Hepatocyte (in vitro differentiated cells): Measurements from ENCODE around the gene EPB41L1. TPM values are rescaled to one million over a fixed set of nuclear protein-coding genes. Genes with fewer than 3 reads are reported as not detected.

Experiments
- DNase-seq: peaks from one replicate; pipeline ENCODE4 v3.0.0-alpha.2; 2016; ENCODE audit warnings: low spot score
- H2AFZ ChIP-seq: fragments of 200-600 bp; sonication (generic); 2 replicates; pipeline ENCODE4 v1.6.0; 2016; ENCODE audit warnings: antibody characterized with exemption, mild to moderate bottlenecking
- H3K27ac ChIP-seq: fragments of 200-600 bp; sonication (generic); 2 replicates; pipeline ENCODE4 v1.5.1; 2016; ENCODE audit warnings: mild to moderate bottlenecking
- H3K27me3 ChIP-seq: fragments of 200-600 bp; sonication (generic); 2 replicates; pipeline ENCODE4 v1.6.1; 2016
- H3K36me3 ChIP-seq: fragments of 200-600 bp; sonication (generic); replicated peaks from 2 replicates; pipeline ENCODE4 v1.5.1; 2016; ENCODE audit warnings: low read depth; ENCODE audit not compliant: insufficient read depth
- H3K4me1 ChIP-seq: fragments of 200-600 bp; sonication (generic); 2 replicates; pipeline ENCODE4 v1.5.1; 2016; ENCODE audit warnings: mild to moderate bottlenecking, moderate library complexity; ENCODE audit not compliant: insufficient read depth
- H3K4me2 ChIP-seq: fragments of 200-600 bp; sonication (generic); 2 replicates; pipeline ENCODE4 v1.6.0; 2016
- H3K4me3 ChIP-seq: fragments of 200-600 bp; sonication (generic); 2 replicates; pipeline ENCODE4 v1.5.1; 2016; ENCODE audit warnings: mild to moderate bottlenecking
- H3K79me2 ChIP-seq: fragments of 200-600 bp; sonication (generic); 2 replicates; pipeline ENCODE4 v1.6.0; 2017; ENCODE audit warnings: mild to moderate bottlenecking
- H3K9me2 ChIP-seq: fragments of 200-600 bp; sonication (generic); replicated peaks from 2 replicates; pipeline ENCODE4 v1.6.0; 2017; ENCODE audit warnings: mild to moderate bottlenecking; ENCODE audit not compliant: insufficient read depth
- H3K9me3 ChIP-seq: fragments of 200-600 bp; sonication (generic); 2 replicates; pipeline ENCODE4 v1.5.1; 2016; ENCODE audit warnings: low read depth, mild to moderate bottlenecking
- H4K20me1 ChIP-seq: fragments of 200-600 bp; sonication (generic); 2 replicates; pipeline ENCODE4 v1.6.0; 2016; ENCODE audit warnings: mild to moderate bottlenecking; ENCODE audit not compliant: insufficient read depth, poor library complexity, severe bottlenecking
- EZH2 ChIP-seq: fragments of 200-600 bp; sonication (generic); IDR thresholded peaks from 2 replicates; pipeline ENCODE4 v1.6.1; 2016; ENCODE audit warnings: antibody characterized with exemption, mild to moderate bottlenecking, borderline replicate concordance
- EZH2phosphoT487 ChIP-seq: fragments of 200-600 bp; sonication (generic); IDR thresholded peaks from one replicate; pipeline ENCODE4 v1.6.1; 2018; ENCODE audit warnings: antibody characterized with exemption, mild to moderate bottlenecking, low read depth, moderate library complexity; ENCODE audit not compliant: unreplicated experiment, severe bottlenecking
- WGBS: methylation state at CpG from one replicate; pipeline ENCODE4 v1.1.6; 2016; ENCODE audit warnings: low lambda C conversion rate; ENCODE audit errors: missing lambda C conversion rate; 5-methylcytosine and 5-hydroxymethylcytosine counted together
- polyA plus RNA-seq: library from polyadenylated mRNA; unstranded; fragments of >200 nt; fragmentation: Nextera tagmentation; extraction: Ambion mirVana; gene quantifications from 2 replicates; pipeline ENCODE4 v1.2.1, GENCODE V29; 2016
- total RNA-seq: library from RNA; depleted of rRNA; stranded (reverse); fragments of >200 nt; gene quantifications from 2 replicates; pipeline ENCODE4 v1.2.3, GENCODE V29; 2014
- TF ChIP-seq, protein P1 (sequence below): fragments of 200-600 bp; sonication (generic); IDR thresholded peaks from 2 replicates; pipeline ENCODE4 v1.5.1; 2016; ENCODE audit warnings: antibody characterized with exemption, mild to moderate bottlenecking; ENCODE audit not compliant: poor library complexity

The EPB41L1 gene
- total and polyA plus RNA-seq, 2 experiments from 2014 or later, result 25.2 to 36.4 TPM

DNA sequence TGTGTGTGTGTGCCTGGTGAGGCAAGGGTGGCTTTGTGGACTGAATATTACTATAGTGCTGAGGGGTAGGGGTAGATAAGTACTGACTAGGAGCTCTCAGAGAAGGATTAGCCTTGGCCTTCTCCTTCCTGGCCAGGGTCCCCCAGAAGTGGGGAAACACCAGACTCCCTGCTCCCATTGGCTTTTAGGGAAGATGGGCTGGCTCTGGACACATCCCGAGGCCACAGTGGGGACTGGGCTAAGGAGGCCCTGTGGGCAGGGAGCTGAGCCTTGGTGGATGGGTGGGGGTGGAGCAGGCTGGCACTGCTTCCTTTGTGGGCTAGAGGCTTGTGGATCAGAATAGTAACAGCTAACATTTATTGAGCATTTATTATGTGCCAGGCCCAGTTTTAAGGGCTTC lies 3.1 kb downstream of the EPB41L1 start:
- no peaks in the 10 kb centered on the region for H3K9me3 ChIP-seq
- H3K4me3 ChIP-seq, result no peak overlapping the region
- 91% methylated on average over 1 of the region's 1 CpG for WGBS
- no peaks in the 10 kb centered on the region for H3K36me3 ChIP-seq
- H3K9me2 ChIP-seq, result no peaks in the 10 kb centered on the region
- TF ChIP-seq, protein P1, sequence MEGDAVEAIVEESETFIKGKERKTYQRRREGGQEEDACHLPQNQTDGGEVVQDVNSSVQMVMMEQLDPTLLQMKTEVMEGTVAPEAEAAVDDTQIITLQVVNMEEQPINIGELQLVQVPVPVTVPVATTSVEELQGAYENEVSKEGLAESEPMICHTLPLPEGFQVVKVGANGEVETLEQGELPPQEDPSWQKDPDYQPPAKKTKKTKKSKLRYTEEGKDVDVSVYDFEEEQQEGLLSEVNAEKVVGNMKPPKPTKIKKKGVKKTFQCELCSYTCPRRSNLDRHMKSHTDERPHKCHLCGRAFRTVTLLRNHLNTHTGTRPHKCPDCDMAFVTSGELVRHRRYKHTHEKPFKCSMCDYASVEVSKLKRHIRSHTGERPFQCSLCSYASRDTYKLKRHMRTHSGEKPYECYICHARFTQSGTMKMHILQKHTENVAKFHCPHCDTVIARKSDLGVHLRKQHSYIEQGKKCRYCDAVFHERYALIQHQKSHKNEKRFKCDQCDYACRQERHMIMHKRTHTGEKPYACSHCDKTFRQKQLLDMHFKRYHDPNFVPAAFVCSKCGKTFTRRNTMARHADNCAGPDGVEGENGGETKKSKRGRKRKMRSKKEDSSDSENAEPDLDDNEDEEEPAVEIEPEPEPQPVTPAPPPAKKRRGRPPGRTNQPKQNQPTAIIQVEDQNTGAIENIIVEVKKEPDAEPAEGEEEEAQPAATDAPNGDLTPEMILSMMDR, result no peak
- TF ChIP-seq EZH2phosphoT487, result no peak
- no peak for TF ChIP-seq EZH2
- H3K27ac ChIP-seq, result no peak overlapping the region
- no peaks in the 10 kb centered on the region for H3K27me3 ChIP-seq
- no peak overlapping the region for H3K4me2 ChIP-seq
- peaks cover 9% of the 10 kb centered on the region for H4K20me1 ChIP-seq
- H3K4me1 ChIP-seq, result peaks cover 14% of the 10 kb centered on the region
- H2AFZ ChIP-seq, result no peak overlapping the region
- H3K79me2 ChIP-seq, result peaks cover 46% of the 10 kb centered on the region
- no peak for DNase-seq

DNA sequence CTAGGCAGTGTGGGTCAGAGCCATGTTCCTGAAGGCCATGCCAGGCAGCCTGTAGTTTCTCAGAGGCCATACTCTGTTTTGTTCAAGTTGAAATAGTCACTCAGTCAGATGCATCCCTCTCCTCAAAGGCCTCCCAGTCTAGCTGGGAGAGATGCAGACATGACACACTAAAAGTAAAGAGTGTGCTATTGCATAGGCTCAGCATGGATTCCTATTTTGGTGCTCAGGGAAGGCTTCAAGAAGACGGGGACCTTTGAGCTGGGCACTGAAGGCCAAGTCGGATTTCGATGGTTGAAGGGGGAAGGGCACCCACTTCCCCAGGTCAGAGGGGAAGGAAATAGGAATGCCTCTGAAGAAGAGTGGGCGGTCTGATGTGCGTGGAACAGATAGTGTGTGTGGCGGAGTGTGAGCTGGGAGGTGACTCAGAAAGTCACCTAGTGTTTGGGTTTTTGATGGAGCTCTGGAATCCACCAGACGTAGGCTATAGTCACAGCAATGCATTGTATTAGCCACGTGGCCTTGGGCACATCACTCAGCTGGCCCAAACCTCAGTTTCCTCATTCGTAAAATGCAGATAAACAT lies 3.7 kb downstream of the EPB41L1 start:
- Histone ChIP-seq H3K9me2 (no peaks in the 10 kb centered on the region), H3K4me2 (no peak overlapping the region), H3K36me3 (no peaks in the 10 kb centered on the region), H3K79me2 (peaks cover 46% of the 10 kb centered on the region), H3K9me3 (no peaks in the 10 kb centered on the region), H3K27me3 (no peaks in the 10 kb centered on the region), H3K4me3 (no peak overlapping the region), H3K27ac (no peak overlapping the region), H2AFZ (no peak overlapping the region), H3K4me1 (peaks cover 13% of the 10 kb centered on the region), H4K20me1 (peaks cover 9% of the 10 kb centered on the region)
- no peak for TF ChIP-seq EZH2
- TF ChIP-seq, protein P1, result no peak
- TF ChIP-seq EZH2phosphoT487, result no peak
- 89% methylated on average over 9 of the region's 9 CpGs for whole genome bisulfite sequencing
- no peak for DNase-seq

DNA sequence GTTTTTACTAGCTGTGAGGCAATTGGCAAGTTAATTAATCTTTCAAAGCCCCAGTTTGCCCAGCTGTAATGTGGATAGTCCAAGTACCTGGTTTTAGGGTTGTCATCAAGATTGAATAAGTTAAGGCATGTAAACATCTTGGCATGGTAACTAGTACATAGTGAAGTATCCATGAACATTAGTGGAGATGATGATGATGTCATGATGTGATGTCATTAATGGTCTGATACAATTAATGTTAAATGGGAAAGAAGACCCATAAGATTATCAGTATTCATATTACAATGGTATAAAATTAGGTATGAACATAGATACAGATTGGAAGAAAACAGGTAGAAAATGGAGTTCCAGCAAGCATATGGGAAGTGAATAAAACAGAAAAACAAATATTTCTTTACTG lies 5.3 kb downstream of the EPB41L1 start:
- H3K79me2 ChIP-seq, result peaks cover 46% of the 10 kb centered on the region
- no peaks in the 10 kb centered on the region for H3K9me3 ChIP-seq
- H3K27me3 ChIP-seq, result no peaks in the 10 kb centered on the region
- H3K4me3 ChIP-seq, result no peak overlapping the region
- no peak for DNase-seq
- peaks cover 3% of the 10 kb centered on the region for H3K4me1 ChIP-seq
- no peak overlapping the region for H2AFZ ChIP-seq
- H4K20me1 ChIP-seq, result peaks cover 9% of the 10 kb centered on the region
- H3K9me2 ChIP-seq, result no peaks in the 10 kb centered on the region
- TF ChIP-seq EZH2phosphoT487 (no peak), EZH2 (no peak)
- TF ChIP-seq, protein P1, result no peak
- H3K36me3 ChIP-seq, result no peaks in the 10 kb centered on the region
- H3K27ac ChIP-seq, result no peak overlapping the region
- H3K4me2 ChIP-seq, result no peak overlapping the region
